Stimulated activated CD4-positive, alpha-beta T cell treated with anti-CD3 and anti-CD28 coated beads, Interleukin-1b, Interleukin-23, amount 100 ng/mL, for 48 hours (primary cell): ENCODE data around the gene COL13A1.

Source experiments
- DNase-seq: peaks from one replicate; pipeline ENCODE4 v3.0.0-alpha.2; 2020

COL13A1 gene

GRCh38 chr10:69974551-69975155 is 172.9 kb downstream of the COL13A1 start:
- DNase-seq: no peak

- DNase-seq: no peak
Observed at GRCh38 chr10:69976795-69977546, 175.3 kb downstream of the COL13A1 start.

- DNase-seq: no peak
Observed at GRCh38 chr10:69979174-69979573, 177.5 kb downstream of the COL13A1 start.

- no peak for DNase-seq
Observed at GRCh38 chr10:69980672-69981071, 179.0 kb downstream of the COL13A1 start.

GRCh38 chr10:69988094-69988493 is 186.4 kb downstream of the COL13A1 start:
- DNase-seq: no peak

- DNase-seq: no peak
Observed at GRCh38 chr10:69991151-69991550, 189.4 kb downstream of the COL13A1 start.

- no peak for DNase-seq
Observed at GRCh38 chr10:69994262-69994661, 192.6 kb downstream of the COL13A1 start.

- DNase-seq: no peak
Observed at GRCh38 chr10:69996611-69997010, 194.9 kb downstream of the COL13A1 start.

- DNase-seq: no peak
Observed at GRCh38 chr10:70000262-70000661, 198.6 kb downstream of the COL13A1 start.

GRCh38 chr10:70007116-70007820 is 205.6 kb downstream of the COL13A1 start:
- DNase-seq: no peak
